Thyroid gland (tissue), 4 donors: ENCODE results near the gene AGO4. TPM values are rescaled to one million over a fixed set of nuclear protein-coding genes. Genes with fewer than 3 reads are reported as not detected.
A peak's percentile ranks its signal among the peaks of the same experiment; 100 is the strongest.
"Not testable (repeated sequence)": the region's sequence is repeated elsewhere in the genome, so short reads cannot be mapped to it uniquely, and the experiment has no call there.

ENCODE experiments used
- DNase-seq, 2 donors: peaks; one replicate each; pipeline ENCODE4 v3.0.0-alpha.2; 2019
- H3K27ac ChIP-seq, 3 donors: fragments of 200-600 bp; sonication (generic); 1 replicate in 2 of 3; 2 replicates in 1 of 3; pipeline ENCODE4 v1.5.1; 2016 to 2019; ENCODE audit warnings: mild to moderate bottlenecking in 1 of 3, moderate library complexity in 1 of 3
- H3K27me3 ChIP-seq: fragments of 200-600 bp; sonication (generic); one replicate; pipeline ENCODE4 v1.5.1; 2019
- H3K36me3 ChIP-seq, 2 donors: fragments of 200-600 bp; sonication (generic); one replicate each; pipeline ENCODE4 v1.5.1; 2016 to 2019
- H3K4me1 ChIP-seq, 2 donors: fragments of 200-600 bp; sonication (generic); one replicate each; pipeline ENCODE4 v1.5.1; 2017 to 2019
- H3K4me3 ChIP-seq, 3 donors: fragments of 200-600 bp; sonication (generic); replicated peaks in 1 of 3; 1 replicate in 2 of 3; 2 replicates in 1 of 3; pipeline ENCODE4 v1.5.1; 2016; ENCODE audit warnings: mild to moderate bottlenecking in 1 of 3
- H3K9me3 ChIP-seq: fragments of 200-600 bp; sonication (generic); one replicate; pipeline ENCODE4 v1.5.1; 2017
- POLR2A ChIP-seq, 2 donors: fragments of 450-650 bp; IDR thresholded peaks; one replicate each; pipeline ENCODE4 v1.6.1; 2017; ENCODE audit warnings: antibody characterized with exemption in 2 of 2, mild to moderate bottlenecking in 2 of 2, moderate library complexity in 1 of 2
- WGBS, 2 donors: methylation state at CpG; one replicate each; pipeline ENCODE4 v1.1.5; 2017; 5-methylcytosine and 5-hydroxymethylcytosine counted together
- intact Hi-C: fragments of 100-400 bp; cut with DNase I; formaldehyde crosslinking; loops from one replicate; pipeline ENCODE4 v1.15.1; 2023
- total RNA-seq, 4 donors: library from RNA; depleted of rRNA; stranded (reverse); fragments of >200 nt; gene quantifications; one replicate each; pipeline ENCODE4 v1.2.3, GENCODE V29; 2016
- TF ChIP-seq, protein P1 (sequence below), 6 experiments: fragments of 200-600 bp in 3 of 6; fragments of 450-650 bp in 3 of 6; sonication (generic) in 3 of 6; IDR thresholded peaks; one replicate each; pipeline ENCODE4 v1.5.1; 2016 to 2019; ENCODE audit warnings: antibody characterized with exemption in 6 of 6, mild to moderate bottlenecking in 2 of 6, inconsistent platforms in 1 of 6, moderate library complexity in 1 of 6

The AGO4 gene
- total RNA-seq, 4 donors from 2014 or later = 10.2 to 25.4 (median 13.2) TPM

DNA sequence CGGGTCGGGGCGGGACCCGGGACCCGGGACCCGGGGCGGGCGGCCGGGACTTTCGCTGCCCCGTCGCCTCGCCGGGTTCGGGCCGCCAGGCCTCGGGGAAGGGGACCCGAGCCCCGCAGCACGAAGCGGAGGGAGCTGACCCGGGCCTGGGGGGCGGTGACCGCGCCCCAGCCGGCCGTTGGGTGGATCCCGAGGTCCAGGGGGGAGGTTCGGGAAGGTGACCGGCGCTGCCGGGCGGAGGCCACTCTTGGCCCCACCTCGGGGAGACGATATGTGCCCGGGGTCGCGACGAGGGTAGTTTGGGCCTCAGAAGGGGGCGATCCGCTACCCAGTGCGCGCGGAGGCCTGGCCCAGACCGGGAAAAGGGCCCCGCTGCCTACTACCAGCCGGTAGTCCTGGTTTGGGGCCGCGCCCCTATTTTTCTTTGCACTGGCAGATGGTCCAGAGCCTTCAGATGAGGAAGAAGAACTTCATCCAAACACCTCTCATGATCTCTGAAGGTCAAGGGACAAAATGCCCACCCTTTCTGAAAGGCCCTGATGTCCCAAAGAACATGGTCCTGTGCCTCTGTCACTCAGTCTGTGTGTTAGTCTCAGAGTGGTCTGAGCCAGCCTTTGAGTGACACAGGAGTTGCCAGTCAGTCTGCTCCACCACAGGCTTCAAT lies 766 bp downstream of the AGO4 start:
- peak; percentile 27 to 40 for DNase-seq
- intact Hi-C loops = no loop called here
- Histone ChIP-seq H3K36me3 (no peaks in the 10 kb centered on the region), H3K27ac (peak overlapping the region; percentile 33 to 85 (median 83)), H3K4me1 (peaks cover 14% of the 10 kb centered on the region in 2 donors), H3K27me3 (no peaks in the 10 kb centered on the region), H3K4me3 (peak overlapping the region; percentile 70 to 94 (median 89)), H3K9me3 (no peaks in the 10 kb centered on the region)
- WGBS, 2 donors = 0% methylated on average over 2 to 14 of the region's 49 CpGs
- TF ChIP-seq POLR2A (IDR thresholded peaks at IDR 0.05) = peak in 1 of 2 donors; percentile 16
- TF ChIP-seq, protein P1, sequence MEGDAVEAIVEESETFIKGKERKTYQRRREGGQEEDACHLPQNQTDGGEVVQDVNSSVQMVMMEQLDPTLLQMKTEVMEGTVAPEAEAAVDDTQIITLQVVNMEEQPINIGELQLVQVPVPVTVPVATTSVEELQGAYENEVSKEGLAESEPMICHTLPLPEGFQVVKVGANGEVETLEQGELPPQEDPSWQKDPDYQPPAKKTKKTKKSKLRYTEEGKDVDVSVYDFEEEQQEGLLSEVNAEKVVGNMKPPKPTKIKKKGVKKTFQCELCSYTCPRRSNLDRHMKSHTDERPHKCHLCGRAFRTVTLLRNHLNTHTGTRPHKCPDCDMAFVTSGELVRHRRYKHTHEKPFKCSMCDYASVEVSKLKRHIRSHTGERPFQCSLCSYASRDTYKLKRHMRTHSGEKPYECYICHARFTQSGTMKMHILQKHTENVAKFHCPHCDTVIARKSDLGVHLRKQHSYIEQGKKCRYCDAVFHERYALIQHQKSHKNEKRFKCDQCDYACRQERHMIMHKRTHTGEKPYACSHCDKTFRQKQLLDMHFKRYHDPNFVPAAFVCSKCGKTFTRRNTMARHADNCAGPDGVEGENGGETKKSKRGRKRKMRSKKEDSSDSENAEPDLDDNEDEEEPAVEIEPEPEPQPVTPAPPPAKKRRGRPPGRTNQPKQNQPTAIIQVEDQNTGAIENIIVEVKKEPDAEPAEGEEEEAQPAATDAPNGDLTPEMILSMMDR (IDR thresholded peaks at IDR 0.05) = no peak

DNA sequence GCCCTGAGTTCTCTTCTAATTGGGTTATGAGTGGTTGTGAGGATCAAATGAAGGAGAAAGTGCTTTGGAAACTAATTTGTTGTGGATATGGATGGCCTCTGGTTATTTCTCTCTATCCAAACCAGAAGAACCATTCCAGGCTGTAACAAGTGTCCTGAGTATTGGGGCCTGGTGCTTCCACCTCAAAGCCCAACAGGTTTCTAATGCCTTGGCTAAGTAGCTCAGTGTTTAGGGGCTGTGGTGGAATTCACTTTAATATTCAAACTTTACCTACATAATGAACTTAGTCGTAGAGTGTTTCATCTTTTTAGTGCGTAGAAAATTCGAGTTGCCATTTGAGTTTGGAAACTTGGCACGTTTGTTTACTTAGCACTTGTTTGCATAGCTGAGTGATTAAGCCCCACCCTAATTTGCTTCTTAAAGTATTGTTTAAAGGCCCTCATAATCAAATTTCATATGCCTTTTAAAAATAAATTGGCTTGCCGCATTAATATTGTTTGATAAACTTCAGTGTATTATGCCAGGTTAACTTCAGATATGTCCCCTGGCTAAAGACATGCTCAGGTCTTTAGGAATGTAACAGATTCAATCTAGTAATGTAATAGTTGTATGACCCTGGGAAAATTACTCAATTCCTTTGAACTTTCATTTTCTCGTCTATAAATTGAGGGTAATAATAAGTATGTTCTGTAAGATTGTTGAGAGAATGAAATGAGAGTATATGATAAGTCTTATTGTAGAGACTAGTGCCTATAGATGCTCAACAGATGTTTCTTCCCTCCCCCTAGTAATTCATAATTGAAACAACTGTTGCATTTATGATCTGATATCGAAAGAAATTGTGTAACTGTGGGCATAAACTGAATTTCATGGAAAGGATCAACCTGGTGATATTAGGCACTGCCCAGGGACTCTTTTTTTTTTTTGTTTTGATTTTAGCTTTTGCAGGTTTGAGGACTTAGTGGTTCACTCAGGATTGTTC lies 1.6 kb downstream of the AGO4 start:
- peak overlapping the region in 2 of 3 donors; percentile 70 to 94 for H3K4me3 ChIP-seq
- H3K27me3 ChIP-seq = no peaks in the 10 kb centered on the region
- H3K36me3 ChIP-seq = no peaks in the 10 kb centered on the region
- peaks cover 14% of the 10 kb centered on the region in 2 donors for H3K4me1 ChIP-seq
- WGBS, 2 donors = 59 to 60% methylated on average over 7 of the region's 7 CpGs
- no peaks in the 10 kb centered on the region for H3K9me3 ChIP-seq
- DNase-seq = no peak
- intact Hi-C loops = no loop called here
- no peak for TF ChIP-seq POLR2A (IDR thresholded peaks at IDR 0.05)
- TF ChIP-seq, protein P1 (IDR thresholded peaks at IDR 0.05) = no peak
- H3K27ac ChIP-seq = peak overlapping the region in 2 of 3 donors; percentile 83 to 85

DNA sequence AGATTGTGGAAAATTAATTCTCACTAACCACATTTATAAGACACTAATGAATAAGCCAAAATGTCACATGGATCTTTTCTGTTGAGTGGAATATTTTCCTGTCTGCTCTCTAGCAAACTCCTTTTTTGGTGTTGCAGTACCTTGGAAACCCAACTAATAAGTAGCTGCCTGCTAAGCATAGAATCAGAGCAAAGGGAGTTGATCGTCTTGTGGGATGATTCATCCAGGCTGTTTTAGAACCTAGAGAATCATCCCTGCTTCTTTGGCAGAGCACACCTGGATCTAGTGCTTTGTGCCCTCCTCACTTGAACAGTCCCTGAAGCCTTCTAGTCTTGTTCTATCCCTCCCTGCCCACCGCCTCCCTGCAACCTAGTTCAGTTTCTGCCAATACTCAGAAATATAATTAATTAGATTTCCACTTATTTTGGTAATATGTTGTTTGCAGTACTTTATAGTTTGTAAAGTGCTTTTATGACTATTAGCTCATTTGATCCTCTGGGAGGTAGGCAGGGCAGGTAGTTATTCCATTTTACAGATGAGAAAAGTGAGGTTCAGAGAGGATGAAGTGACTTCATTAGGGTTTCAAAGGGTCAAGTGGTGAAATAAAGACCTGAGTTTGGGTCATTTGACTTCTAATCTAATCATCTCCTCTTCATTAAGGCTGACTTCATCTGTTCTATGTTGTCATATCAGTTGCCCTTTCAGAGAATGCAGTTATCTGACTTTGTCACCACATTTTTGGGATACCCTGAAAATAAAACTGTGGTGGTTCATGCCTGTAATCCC lies 2.5 kb downstream of the AGO4 start:
- TF ChIP-seq, protein P1 (IDR thresholded peaks at IDR 0.05) = no peak
- TF ChIP-seq POLR2A (IDR thresholded peaks at IDR 0.05) = no peak
- intact Hi-C loops = no loop called here
- WGBS, 2 donors = 65 to 77% methylated on average over 2 of the region's 2 CpGs
- H3K4me3 ChIP-seq = no peak overlapping the region
- no peaks in the 10 kb centered on the region for H3K27me3 ChIP-seq
- H3K36me3 ChIP-seq = no peaks in the 10 kb centered on the region
- H3K9me3 ChIP-seq = no peaks in the 10 kb centered on the region
- H3K27ac ChIP-seq = no peak overlapping the region
- no peak for DNase-seq
- peaks cover 14% of the 10 kb centered on the region in 2 donors for H3K4me1 ChIP-seq

DNA sequence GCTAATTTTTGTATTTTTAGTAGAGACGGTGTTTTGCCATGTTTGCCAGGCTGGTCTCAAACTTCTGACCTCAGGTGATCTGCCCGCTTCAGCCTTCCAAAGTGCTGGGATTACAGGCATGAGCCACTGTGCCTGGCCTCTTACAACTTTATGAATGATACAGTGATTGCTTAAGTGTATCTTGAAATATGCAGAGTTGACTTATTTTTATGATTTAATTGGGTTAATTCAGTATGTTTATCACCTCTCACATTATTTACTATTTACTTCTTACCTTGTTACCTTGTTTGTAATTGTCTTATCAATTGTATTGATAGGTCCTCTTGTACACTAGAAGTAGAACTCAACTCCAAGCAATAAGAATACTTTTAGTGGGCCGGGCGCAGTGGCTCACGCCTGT lies 4.9 kb downstream of the AGO4 start:
- peaks cover 14% of the 10 kb centered on the region in 2 donors for H3K4me1 ChIP-seq
- H3K27me3 ChIP-seq, H3K27ac ChIP-seq, DNase-seq, H3K36me3 ChIP-seq, intact Hi-C loops, H3K4me3 ChIP-seq, H3K9me3 ChIP-seq: not testable (repeated sequence)
- WGBS, 2 donors = 90 to 97% methylated on average over 5 of the region's 5 CpGs

DNA sequence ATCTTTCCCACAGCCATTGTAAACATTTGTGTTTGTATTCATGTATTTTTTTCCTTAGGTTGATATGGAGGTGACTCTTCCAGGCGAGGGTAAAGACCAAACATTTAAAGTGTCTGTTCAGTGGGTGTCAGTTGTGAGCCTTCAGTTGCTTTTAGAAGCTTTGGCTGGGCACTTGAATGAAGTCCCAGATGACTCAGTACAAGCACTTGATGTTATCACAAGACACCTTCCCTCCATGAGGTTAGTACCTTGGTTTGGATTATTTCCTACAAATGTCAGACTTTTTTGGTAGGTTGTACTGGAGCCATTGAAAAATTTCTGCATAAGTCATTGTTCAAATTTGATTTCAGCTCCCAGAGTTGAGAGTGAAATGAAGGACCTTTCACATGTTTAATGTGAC lies 17.4 kb downstream of the AGO4 start:
- TF ChIP-seq, protein P1 (IDR thresholded peaks at IDR 0.05) = no peak
- no peak for TF ChIP-seq POLR2A (IDR thresholded peaks at IDR 0.05)
- 74 to 91% methylated on average over 1 of the region's 1 CpG for WGBS, 2 donors
- Histone ChIP-seq H3K4me1 (no peaks in the 10 kb centered on the region), H3K4me3 (no peak overlapping the region), H3K36me3 (peaks cover 24 to 33% of the 10 kb centered on the region in 2 donors), H3K27me3 (no peaks in the 10 kb centered on the region), H3K27ac (no peak overlapping the region), H3K9me3 (no peaks in the 10 kb centered on the region)
- intact Hi-C loops = no loop called here
- no peak for DNase-seq
